HTERT RPE-1 (cell line): ENCODE results near the gene LIMS1.
"Not testable (repeated sequence)": the region's sequence is repeated elsewhere in the genome, so short reads cannot be mapped to it uniquely, and the experiment has no call there.

ENCODE experiments used
- in situ Hi-C: fragments of 300-500 bp; cut with MboI; formaldehyde crosslinking; loops from 4 replicates; pipeline ENCODE4 v1.14.3; 2020; ENCODE audit warnings: low sequenced_read_pairs

LIMS1 gene

GRCh38 chr2:108548208-108549003, 14.1 kb downstream of the LIMS1 start:
- in situ Hi-C loops = no loop called here

GRCh38 chr2:108552566-108552965, 18.3 kb downstream of the LIMS1 start:
- in situ Hi-C loops = no loop called here

- in situ Hi-C loops = no loop called here
Measured at GRCh38 chr2:108553209-108553919, 19.1 kb downstream of the LIMS1 start.

GRCh38 chr2:108554528-108554927, 20.3 kb downstream of the LIMS1 start:
- in situ Hi-C loops = no loop called here

- in situ Hi-C loops = no loop called here
Measured at GRCh38 chr2:108555572-108555971, 21.3 kb downstream of the LIMS1 start.

- in situ Hi-C loops = not testable (repeated sequence)
Measured at GRCh38 chr2:108556581-108556980, 22.3 kb downstream of the LIMS1 start.

- in situ Hi-C loops = no loop called here
Measured at GRCh38 chr2:108560241-108560811, 26.1 kb downstream of the LIMS1 start.

- in situ Hi-C loops = no loop called here
Measured at GRCh38 chr2:108560895-108561530, 26.7 kb downstream of the LIMS1 start.

- in situ Hi-C loops = no loop called here
Measured at GRCh38 chr2:108562274-108562673, 28.0 kb downstream of the LIMS1 start.

GRCh38 chr2:108564510-108564909, 30.2 kb downstream of the LIMS1 start:
- in situ Hi-C loops = no loop called here

GRCh38 chr2:108565778-108566375, 31.6 kb downstream of the LIMS1 start:
- in situ Hi-C loops = no loop called here

GRCh38 chr2:108570416-108570815, 36.1 kb downstream of the LIMS1 start:
- in situ Hi-C loops = no loop called here

GRCh38 chr2:108571286-108571685, 37.0 kb downstream of the LIMS1 start:
- in situ Hi-C loops = no loop called here

- in situ Hi-C loops = no loop called here
Measured at GRCh38 chr2:108573061-108573460, 38.8 kb downstream of the LIMS1 start.

GRCh38 chr2:108574332-108574731, 40.1 kb downstream of the LIMS1 start:
- in situ Hi-C loops = no loop called here

- in situ Hi-C loops = no loop called here
Measured at GRCh38 chr2:108575132-108575966, 41.1 kb downstream of the LIMS1 start.

GRCh38 chr2:108577099-108577498, 42.8 kb downstream of the LIMS1 start:
- in situ Hi-C loops = no loop called here

GRCh38 chr2:108579623-108580022, 45.4 kb downstream of the LIMS1 start:
- in situ Hi-C loops = no loop called here

GRCh38 chr2:108580050-108580449, 45.8 kb downstream of the LIMS1 start:
- in situ Hi-C loops = no loop called here

- in situ Hi-C loops = no loop called here
Measured at GRCh38 chr2:108583903-108584520, 49.7 kb downstream of the LIMS1 start.
